Right kidney (tissue), 9 donors: Measurements from ENCODE around the gene FLVCR1.
"Not testable (repeated sequence)": the region's sequence is repeated elsewhere in the genome, so short reads cannot be mapped to it uniquely, and the experiment has no call there.

Experiments
- DNase-seq: peaks from one replicate; pipeline ENCODE4 v3.0.0-alpha.2; 2016
- long read RNA-seq, 8 donors: transcript quantifications; one replicate each; lab custom pipeline, GENCODE V29; 2026

The FLVCR1 gene
- long read RNA-seq, donor 1, full-length matches to known transcripts, result 1 of 1 reads
- long read RNA-seq, donor 1, partial matches to known transcripts, result 0 of 1 reads
- long read RNA-seq, donor 1, other reads (novel, unspliced or antisense), result 0 of 1 reads
- long read RNA-seq, donor 2, full-length matches to known transcripts, result 1 of 1 reads
- long read RNA-seq, donor 2, partial matches to known transcripts, result 0 of 1 reads
- long read RNA-seq, donor 2, other reads (novel, unspliced or antisense), result 0 of 1 reads
- long read RNA-seq, donor 3, full-length matches to known transcripts, result 2 of 2 reads
- long read RNA-seq, donor 3, partial matches to known transcripts, result 0 of 2 reads
- long read RNA-seq, donor 3, other reads (novel, unspliced or antisense), result 0 of 2 reads
- long read RNA-seq, donor 4, full-length matches to known transcripts, result 1 of 11 reads
- long read RNA-seq, donor 4, partial matches to known transcripts, result 10 of 11 reads
- long read RNA-seq, donor 4, other reads (novel, unspliced or antisense), result 0 of 11 reads
- long read RNA-seq, donor 5, full-length matches to known transcripts, result 2 of 2 reads
- long read RNA-seq, donor 5, partial matches to known transcripts, result 0 of 2 reads
- long read RNA-seq, donor 5, other reads (novel, unspliced or antisense), result 0 of 2 reads
- long read RNA-seq, donor 6, full-length matches to known transcripts, result 2 of 2 reads
- long read RNA-seq, donor 6, partial matches to known transcripts, result 0 of 2 reads
- long read RNA-seq, donor 6, other reads (novel, unspliced or antisense), result 0 of 2 reads
- long read RNA-seq, donor 7, full-length matches to known transcripts, result 4 of 10 reads
- long read RNA-seq, donor 7, partial matches to known transcripts, result 6 of 10 reads
- long read RNA-seq, donor 7, other reads (novel, unspliced or antisense), result 0 of 10 reads
- long read RNA-seq, donor 8, full-length matches to known transcripts, result 2 of 2 reads
- long read RNA-seq, donor 8, partial matches to known transcripts, result 0 of 2 reads
- long read RNA-seq, donor 8, other reads (novel, unspliced or antisense), result 0 of 2 reads

GRCh38 chr1:212857992-212858460 lies at the start of gene FLVCR1:
Gene FLVCR1 (plus strand): TSS chr1:212858275. CDS start chr1:212858453, 178 bp downstream.
- peak; percentile 94 for DNase-seq

- no peak for DNase-seq
These were observed 43.3 kb upstream of the FLVCR1 start for GRCh38 chr1:212814537-212815334.

- DNase-seq, result no peak
These were observed 41.4 kb upstream of the FLVCR1 start for GRCh38 chr1:212816567-212817278.

DNA sequence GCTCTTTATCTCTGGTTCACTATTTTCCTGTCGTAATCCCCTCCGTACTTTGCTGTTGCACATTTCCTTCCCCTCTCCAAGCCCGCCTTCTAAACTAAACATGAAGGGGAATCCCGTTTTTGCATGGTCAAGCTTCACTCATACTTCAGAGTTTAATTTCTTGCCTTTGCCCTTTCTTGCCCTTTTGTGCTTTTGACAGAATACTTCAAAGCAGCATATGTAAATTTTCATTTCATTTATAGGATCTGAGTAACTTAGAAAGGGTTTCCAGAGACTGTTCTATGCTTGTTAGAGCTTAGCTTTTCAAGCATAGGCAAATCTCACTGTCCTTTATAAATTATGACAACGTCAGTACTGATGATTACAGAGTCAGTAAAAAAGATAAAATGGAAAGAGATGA lies 38.3 kb upstream of the FLVCR1 start:
- no peak for DNase-seq

- no peak for DNase-seq
These were observed 37.1 kb upstream of the FLVCR1 start for GRCh38 chr1:212820969-212821368.

- DNase-seq, result no peak
These were observed 35.1 kb upstream of the FLVCR1 start for GRCh38 chr1:212822956-212823355.

DNA sequence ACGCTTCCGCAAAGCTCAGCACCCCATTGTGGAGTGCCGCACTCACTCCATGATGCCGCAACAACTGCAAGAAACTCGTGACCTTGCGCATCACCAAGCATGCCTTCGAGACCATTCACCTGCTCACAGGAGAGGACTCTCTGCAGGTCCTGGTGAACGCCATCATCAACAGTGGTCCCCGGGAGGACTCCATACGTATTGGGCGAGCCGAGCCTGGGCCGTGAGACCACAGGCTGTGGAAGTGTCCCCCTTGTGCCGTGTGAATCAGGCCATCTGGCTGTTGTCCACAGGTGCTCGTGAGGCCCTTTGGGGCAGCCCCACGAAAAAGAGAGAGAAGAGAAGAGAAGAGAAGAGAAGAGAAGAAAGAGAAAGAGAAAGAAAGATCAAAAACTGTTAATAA lies 33.9 kb upstream of the FLVCR1 start:
- DNase-seq, result no peak

GRCh38 chr1:212825798-212826452 lies 32.1 kb upstream of the FLVCR1 start:
- no peak for DNase-seq

GRCh38 chr1:212827171-212827776 lies 30.8 kb upstream of the FLVCR1 start:
- DNase-seq, result no peak

DNA sequence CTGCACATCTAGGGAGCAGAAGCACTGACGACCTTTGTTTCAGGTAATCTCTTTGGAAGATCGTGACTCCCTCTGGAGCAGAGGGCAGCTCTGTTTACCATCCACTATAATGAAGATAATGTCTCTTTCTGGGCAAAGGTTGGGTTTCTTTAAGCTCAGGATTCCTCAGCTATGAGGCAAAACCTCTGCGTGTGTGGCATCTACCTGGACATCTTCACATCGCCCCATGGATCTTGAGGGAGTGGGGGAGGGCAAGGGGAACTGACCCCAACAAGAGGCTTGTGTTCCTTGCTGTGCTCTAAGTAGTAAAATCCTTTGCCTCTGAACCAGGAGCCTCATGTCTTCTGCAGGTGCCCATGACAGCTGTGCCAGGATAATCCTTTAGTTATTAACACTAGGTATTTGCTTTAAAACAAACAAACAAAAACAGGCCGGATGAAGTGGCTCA lies 30.2 kb upstream of the FLVCR1 start:
- DNase-seq, result no peak

GRCh38 chr1:212828395-212828794 lies 29.7 kb upstream of the FLVCR1 start:
- DNase-seq, result no peak

GRCh38 chr1:212833211-212834207 lies 24.6 kb upstream of the FLVCR1 start:
- not testable (repeated sequence) for DNase-seq

DNA sequence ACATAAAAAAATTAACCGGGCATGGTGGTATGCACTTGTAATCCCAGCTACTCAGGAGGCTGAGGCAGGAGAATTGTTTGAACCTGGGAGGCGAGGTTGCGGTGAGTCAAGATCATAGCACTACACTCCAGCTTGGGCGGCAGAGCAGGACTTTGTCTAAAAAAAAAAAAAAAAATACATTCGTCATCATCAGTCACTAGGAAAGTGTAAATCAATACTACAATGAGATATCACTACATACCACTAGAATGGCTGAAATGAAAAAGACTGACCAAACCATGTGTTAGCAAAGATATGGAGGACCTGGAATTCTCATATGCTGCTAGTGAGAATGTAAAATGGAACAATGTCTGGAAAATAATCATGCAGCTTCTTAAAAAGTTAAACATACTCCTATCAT lies 19.9 kb upstream of the FLVCR1 start:
- DNase-seq, result no peak

- DNase-seq, result not testable (repeated sequence)
These were observed 13.6 kb upstream of the FLVCR1 start for GRCh38 chr1:212844521-212844920.

DNA sequence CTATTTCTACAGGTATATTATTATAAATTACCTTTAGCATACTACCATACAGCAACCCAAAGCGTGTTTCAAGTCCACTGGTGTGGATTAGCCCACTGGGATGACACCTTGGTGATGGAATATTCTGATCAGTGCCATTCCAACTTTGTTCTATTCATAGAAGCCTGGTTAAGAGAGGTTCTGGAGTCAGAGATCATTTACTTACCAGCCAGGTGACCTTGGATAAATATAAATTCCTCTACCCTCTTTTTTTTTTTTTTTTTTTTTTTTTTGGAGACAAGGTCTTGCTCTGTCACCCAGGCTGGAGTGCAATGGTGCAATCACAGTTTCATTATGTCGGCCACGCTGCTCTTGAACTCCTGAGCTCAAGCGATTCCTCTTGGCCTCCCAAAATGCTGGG lies 10.5 kb upstream of the FLVCR1 start, which contains the start of gene SPATA45:
Gene SPATA45, minus strand, starts transcription at position 101 of the 400 bp plus-strand sequence. CDS start 11,500 bp downstream, outside the sequence.
- DNase-seq, result no peak

GRCh38 chr1:212852105-212852688 lies 5.9 kb upstream of the FLVCR1 start:
- no peak for DNase-seq

GRCh38 chr1:212853658-212854057 lies 4.4 kb upstream of the FLVCR1 start:
- DNase-seq, result no peak

DNA sequence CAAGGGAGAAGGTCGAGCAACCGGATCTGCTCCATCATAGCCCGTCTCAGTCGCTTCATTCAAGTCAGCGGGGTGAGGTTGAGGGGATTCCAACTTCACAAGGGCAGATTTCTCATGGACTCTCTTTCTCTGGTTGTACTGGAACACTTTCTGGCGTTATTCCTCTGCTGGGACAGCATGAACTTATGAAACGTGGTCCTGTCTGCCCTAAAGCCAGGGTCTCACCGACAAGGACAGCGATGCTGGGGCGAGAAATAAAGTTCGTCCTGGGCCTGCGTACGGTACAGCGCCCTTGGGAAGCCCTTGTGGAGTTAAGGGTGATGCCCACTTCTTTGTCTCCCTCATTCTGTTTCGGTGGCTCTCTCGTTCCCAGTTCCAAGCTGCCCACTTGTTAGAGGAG lies 1.3 kb upstream of the FLVCR1 start:
- no peak for DNase-seq
